HepG2 (cell line): ENCODE data around the gene TAB2. TPM values are rescaled to one million over a fixed set of nuclear protein-coding genes. Genes with fewer than 3 reads are reported as not detected.

Source experiments
- CSRNP2 ChIP-seq: sonication (generic); formaldehyde crosslinking; conservative IDR thresholded peaks from 2 replicates; pipeline ENCODE4 v1.8.0; 2022; ENCODE audit warnings: low read depth, missing genetic modification reagents
- DNMT1 ChIP-seq: sonication (generic); formaldehyde crosslinking; IDR thresholded peaks from 2 replicates; pipeline ENCODE4 v1.5.1; 2020; ENCODE audit warnings: mild to moderate bottlenecking, missing genetic modification reagents
- ETS1 ChIP-seq: sonication (generic); formaldehyde crosslinking; IDR thresholded peaks from 2 replicates; pipeline ENCODE4 v1.4.0; 2020; ENCODE audit warnings: missing genetic modification reagents
- FLYWCH1 ChIP-seq: sonication (generic); formaldehyde crosslinking; IDR thresholded peaks from 2 replicates; pipeline ENCODE4 v1.8.1; 2023; ENCODE audit warnings: mild to moderate bottlenecking, missing genetic modification reagents
- HIC2 ChIP-seq: sonication (generic); formaldehyde crosslinking; IDR thresholded peaks from 2 replicates; pipeline ENCODE4 v1.9.0; 2022; ENCODE audit warnings: low read depth, missing genetic modification reagents
- NFE2L2 ChIP-seq: fragments of 150-350 bp; IDR thresholded peaks from 2 replicates; pipeline ENCODE4 v1.6.1; 2014; ENCODE audit warnings: low read length
- NR2C2 ChIP-seq: sonication (generic); formaldehyde crosslinking; IDR thresholded peaks from 2 replicates; pipeline ENCODE4 v1.4.0; 2020; ENCODE audit warnings: missing genetic modification reagents, mild to moderate bottlenecking, moderate library complexity, borderline replicate concordance
- SRSF4 ChIP-seq: fragments of 200-400 bp; formaldehyde crosslinking; IDR thresholded peaks from one replicate; pipeline ENCODE4 v1.6.1; 2018; ENCODE audit warnings: mild to moderate bottlenecking, low read depth, low read length, moderate library complexity; ENCODE audit not compliant: poor library complexity, severe bottlenecking
- ZBTB34 ChIP-seq: sonication (generic); formaldehyde crosslinking; IDR thresholded peaks from 2 replicates; pipeline ENCODE4 v1.8.0; 2022; ENCODE audit warnings: mild to moderate bottlenecking, missing genetic modification reagents
- ZC3H13 ChIP-seq: sonication (generic); formaldehyde crosslinking; IDR thresholded peaks from 2 replicates; pipeline ENCODE4 v1.8.1; 2023; ENCODE audit warnings: mild to moderate bottlenecking, missing genetic modification reagents, moderate library complexity
- ZNF264 ChIP-seq: sonication (generic); formaldehyde crosslinking; IDR thresholded peaks from 2 replicates; pipeline ENCODE4 v1.4.0; 2020; ENCODE audit warnings: missing genetic modification reagents
- ZNF33B ChIP-seq: sonication (generic); formaldehyde crosslinking; IDR thresholded peaks from 2 replicates; pipeline ENCODE4 v1.5.1; 2020; ENCODE audit warnings: mild to moderate bottlenecking, missing genetic modification reagents
- ZNF496 ChIP-seq: sonication (generic); formaldehyde crosslinking; IDR thresholded peaks from 2 replicates; pipeline ENCODE4 v1.8.1; 2023; ENCODE audit warnings: mild to moderate bottlenecking, moderate library complexity, missing genetic modification reagents; ENCODE audit not compliant: insufficient replicate concordance
- ZNF674 ChIP-seq: sonication (generic); formaldehyde crosslinking; IDR thresholded peaks from 2 replicates; pipeline ENCODE4 v1.5.0; 2020; ENCODE audit warnings: low read depth, mild to moderate bottlenecking, missing genetic modification reagents
- ZNF687 ChIP-seq: sonication (generic); formaldehyde crosslinking; IDR thresholded peaks from 2 replicates; pipeline ENCODE4 v1.5.1; 2020; ENCODE audit warnings: mild to moderate bottlenecking, missing genetic modification reagents, moderate library complexity
- polyA plus RNA-seq, 8 experiments: library from polyadenylated mRNA; depleted of rRNA in 3 of 8; stranded (reverse) in 7 of 8; unstranded in 1 of 8; fragments of >200 nt; fragmentation: Illumina TruSeq in 4 of 8; extraction: Trizol in 4 of 8; gene quantifications; 2 replicates each; pipeline versions ENCODE4 v1.2.1 to v1.2.3, GENCODE V29; 2011 to 2016; ENCODE audit warnings: low read depth in 4 of 8, missing spikeins in 1 of 8, mixed read lengths in 1 of 8; ENCODE audit not compliant: insufficient read depth in 1 of 8
- total RNA-seq, 5 experiments: library from RNA; depleted of rRNA; stranded (reverse); fragments of >200 nt; fragmentation: Illumina TruSeq; extraction: Trizol; gene quantifications; 2 replicates each; pipeline ENCODE4 v1.2.3, GENCODE V29; 2016; ENCODE audit warnings: low read depth in 1 of 5

TAB2 gene
- total and polyA plus RNA-seq, 2 of the 13 experiments (the other 11 are each of a cell fraction or from before 2014, with no cell fraction given) = 23.7 to 50.2 TPM

GRCh38 chr6:149440735-149441671, 123.5 kb downstream of the TAB2 start (continued):
- TF ChIP-seq ZNF687 (CRISPR knock-in tag) = peak; percentile 67; the same call in 1 of the 2 replicates
- TF ChIP-seq ZNF674 (CRISPR knock-in tag) = no peak
- no peak for TF ChIP-seq SRSF4
- TF ChIP-seq FLYWCH1 (CRISPR knock-in tag) = no peak
- no peak for TF ChIP-seq NFE2L2
- TF ChIP-seq ZNF264 (CRISPR knock-in tag) = peak; percentile 57; the same call in 1 of the 2 replicates
- TF ChIP-seq ZNF33B (CRISPR knock-in tag) = no peak
- 0 out of 2 replicates have a peak, but pooled peaks have one; percentile 30 for TF ChIP-seq ETS1 (CRISPR knock-in tag)
- no peak for TF ChIP-seq DNMT1
- TF ChIP-seq CSRNP2 (CRISPR knock-in tag) = no peak
- no peak for TF ChIP-seq ZNF496
- TF ChIP-seq HIC2 (CRISPR knock-in tag) = no peak
- TF ChIP-seq ZBTB34 (CRISPR knock-in tag) = no peak
- TF ChIP-seq ZC3H13 (CRISPR knock-in tag) = no peak
- no peak; the same call in 1 of the 2 replicates for TF ChIP-seq NR2C2 (CRISPR knock-in tag)
